ENCODE results near the gene PNCK.
A peak's percentile ranks its signal among the peaks of the same experiment; 100 is the strongest.
"Not testable (repeated sequence)": the region's sequence is repeated elsewhere in the genome, so short reads cannot be mapped to it uniquely, and the experiment has no call there.

PNCK gene

DNA sequence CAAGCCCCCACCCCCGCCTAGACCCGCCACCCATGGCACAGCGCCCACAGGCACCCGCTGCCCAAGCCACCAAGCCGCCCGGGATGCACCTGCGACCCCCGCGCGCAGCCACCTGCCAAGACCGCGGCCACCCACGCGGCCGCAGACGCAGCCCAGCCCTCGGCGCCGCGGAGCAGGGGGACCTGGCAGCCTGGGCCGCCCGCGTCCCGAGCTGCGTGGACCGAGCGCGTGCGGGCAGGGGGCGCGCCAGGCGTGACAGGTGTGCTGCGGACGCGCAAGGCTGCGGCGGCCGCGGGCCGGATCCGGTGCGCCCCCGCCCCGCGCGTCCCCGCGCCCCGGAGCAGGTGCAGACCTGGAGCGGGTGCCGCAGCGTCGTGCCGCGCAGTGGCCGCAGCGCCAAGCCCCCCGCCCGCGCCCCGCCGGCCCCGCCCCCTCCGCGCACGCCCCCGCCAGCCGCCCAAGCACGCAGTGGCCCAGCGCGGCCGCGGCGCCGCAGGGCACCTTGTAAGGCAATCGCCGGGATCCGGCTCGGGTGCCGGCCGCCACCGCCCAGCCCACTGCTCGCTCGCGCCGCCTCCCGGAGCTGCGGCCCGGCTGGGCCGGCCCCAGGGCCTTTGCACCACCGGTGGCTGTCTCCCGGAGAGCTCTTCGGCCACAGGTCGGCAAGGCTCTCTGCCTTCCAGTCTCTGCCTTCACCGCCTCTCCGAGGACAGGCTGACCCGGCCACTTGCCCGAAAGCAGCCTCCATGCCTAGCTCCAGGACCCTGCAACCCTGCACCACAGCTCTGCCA lies at the start of gene PNCK:
PNCK (minus strand) TSS at position 386 of the 791 bp plus-strand sequence. CDS start 737 bp downstream, outside the sequence.
- no peak for DNase-seq (ENCODE audit: low spot score)

DNA sequence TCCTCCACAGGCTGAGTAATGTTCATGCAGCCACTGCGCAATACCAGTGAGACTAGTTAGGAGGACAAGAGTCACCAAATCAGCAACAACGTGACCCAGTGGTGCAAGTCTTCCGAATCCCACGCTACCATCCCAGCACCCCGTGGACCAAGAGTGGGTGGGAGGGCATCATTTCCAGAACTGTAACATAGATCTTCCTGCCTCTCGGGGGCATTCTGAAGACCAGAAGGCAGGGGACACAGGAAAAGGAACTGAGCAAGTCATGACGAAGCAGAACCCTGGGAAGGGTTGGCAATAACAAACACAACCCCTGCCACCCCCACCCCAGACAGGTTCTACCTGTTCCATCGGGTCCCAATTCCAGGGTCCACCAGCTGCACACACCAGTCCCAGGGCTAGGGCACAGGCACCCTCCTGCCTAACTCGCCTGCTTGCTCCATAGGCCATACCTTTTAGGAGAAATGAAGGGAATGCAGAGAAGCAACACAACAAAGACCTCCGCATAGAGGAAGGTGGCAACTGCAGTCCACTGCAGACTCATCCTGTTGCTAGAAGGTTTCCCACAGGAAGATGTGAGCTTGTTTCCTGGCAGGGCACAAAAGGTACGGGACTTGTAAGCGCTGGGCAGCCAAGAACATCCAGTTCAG lies 49.2 kb upstream of the PNCK start:
- DNase-seq (ENCODE audit: low spot score): no peak

DNA sequence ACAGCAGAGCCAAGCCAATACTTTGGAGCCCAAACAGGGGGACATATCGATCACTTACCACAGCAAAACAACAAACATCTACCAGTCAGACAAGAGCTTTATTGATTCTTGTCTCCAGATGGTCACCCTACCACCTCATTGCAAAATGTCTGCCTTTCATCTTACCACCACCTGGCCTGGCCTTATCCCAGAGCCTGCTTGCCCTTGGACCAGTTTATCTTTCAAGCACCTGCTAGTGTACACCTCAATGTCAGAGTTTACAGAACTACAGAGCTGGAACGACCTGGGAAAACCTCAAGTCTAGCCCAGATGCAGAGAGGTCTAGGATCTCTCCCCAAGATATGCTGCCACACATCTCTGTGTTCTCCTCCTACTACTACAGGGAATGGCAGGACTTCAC lies 46.1 kb upstream of the PNCK start:
- no peak for DNase-seq (ENCODE audit: low spot score)

DNA sequence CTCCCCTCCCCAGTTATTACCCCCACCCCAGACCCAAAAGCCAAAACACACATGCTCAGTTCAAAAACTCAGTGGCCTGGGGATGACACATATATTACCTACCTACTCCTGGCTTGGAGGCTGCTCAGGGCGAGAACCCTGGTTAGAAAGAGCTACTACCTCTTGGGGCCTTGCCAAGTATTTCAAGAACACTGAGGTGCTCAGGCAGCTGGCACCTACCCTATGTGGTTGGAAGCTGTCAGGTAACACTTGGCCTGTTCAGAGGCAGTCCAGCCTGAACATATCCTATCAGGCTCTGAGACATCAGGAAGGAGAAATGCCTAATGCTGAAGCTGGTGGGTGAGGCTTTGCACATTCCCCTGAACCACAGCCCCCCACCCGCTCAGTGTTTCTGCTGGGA lies 45.6 kb upstream of the PNCK start:
- no peak for DNase-seq (ENCODE audit: low spot score)

DNA sequence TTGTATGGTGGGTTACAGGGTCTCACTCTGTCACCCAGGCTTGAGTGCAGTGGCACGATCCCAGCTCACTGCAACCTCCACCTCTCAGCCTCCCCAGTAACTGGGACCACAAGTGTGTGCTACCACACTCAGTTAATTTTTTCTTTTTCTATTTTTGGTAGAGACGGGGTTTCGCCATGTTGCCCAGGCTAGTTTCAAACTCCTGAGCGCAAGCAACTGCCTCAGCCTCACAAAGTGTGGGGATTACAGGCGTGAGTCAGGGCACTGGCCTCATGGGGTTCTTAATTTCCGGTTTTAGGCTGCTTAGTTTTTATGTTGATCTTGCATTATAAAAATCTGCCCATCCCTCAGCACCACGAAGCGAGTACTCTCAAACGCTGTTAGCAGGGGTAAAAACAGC lies 43.8 kb upstream of the PNCK start:
- DNase-seq (ENCODE audit: low spot score): no peak

DNA sequence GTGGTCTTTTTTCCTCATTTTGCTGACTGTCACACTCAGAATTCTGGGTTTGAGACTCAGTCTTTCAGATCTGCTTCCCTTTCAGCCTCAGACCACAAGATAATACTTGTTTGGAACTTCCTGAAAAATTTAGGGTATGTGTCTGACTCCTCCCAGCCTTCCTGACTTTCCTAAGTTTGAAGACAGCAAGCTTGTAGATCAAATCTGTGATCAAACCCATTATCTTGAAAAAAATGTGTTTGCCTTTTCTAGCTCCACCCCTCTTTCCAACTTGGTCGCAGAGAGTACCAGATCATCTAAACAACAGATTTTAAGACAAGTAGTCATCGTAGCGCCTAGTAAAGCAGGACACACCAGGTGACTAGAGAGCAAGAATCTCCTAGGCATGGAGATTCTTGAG lies 40.6 kb upstream of the PNCK start:
- no peak for DNase-seq (ENCODE audit: low spot score)

DNA sequence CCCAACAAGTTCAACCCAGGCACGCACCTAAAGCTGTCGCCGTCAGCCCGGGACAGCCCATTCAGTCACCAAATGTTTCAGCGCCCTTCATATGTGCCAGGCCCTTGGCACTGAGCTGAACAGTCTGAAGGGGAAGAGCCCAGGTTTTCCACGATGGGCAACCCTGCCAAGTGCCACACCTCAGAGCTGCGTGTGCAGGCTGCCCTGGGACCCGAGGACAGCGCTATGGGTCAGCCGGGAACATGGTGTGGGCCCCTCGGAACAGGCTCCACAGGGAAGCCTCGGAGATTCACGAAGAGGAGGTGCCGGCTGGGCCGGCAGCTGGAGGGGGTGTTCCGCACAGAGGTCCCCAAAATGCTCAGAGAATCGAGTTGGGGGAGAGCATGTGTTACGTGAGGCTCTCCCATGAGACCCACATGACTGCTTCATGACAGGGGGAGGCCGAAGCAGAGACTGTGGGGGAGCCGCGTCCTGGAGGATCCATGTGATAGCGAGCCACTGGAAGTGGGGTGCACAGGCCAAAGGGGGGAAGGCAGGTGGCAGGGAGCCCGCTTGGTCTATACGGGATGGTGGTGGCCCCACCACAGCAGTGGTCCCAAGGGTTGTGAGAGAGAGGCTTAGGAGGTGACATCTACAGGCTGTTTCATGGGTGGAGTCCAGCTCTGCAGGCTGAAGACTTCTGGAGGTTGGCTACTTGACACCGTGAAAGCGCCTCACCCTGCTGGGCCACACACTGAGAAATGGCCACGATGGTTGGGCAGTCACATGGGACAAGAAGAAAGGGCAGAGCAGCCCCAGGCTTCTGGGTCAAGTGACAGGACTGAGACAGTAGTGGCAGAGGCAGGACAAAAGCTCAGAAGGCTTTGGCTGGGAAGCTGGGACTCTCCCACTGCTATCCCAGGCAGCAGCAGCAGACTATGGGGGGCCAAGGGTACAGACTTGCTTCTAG lies 36.4 kb upstream of the PNCK start:
- no peak for DNase-seq (ENCODE audit: low spot score)

DNA sequence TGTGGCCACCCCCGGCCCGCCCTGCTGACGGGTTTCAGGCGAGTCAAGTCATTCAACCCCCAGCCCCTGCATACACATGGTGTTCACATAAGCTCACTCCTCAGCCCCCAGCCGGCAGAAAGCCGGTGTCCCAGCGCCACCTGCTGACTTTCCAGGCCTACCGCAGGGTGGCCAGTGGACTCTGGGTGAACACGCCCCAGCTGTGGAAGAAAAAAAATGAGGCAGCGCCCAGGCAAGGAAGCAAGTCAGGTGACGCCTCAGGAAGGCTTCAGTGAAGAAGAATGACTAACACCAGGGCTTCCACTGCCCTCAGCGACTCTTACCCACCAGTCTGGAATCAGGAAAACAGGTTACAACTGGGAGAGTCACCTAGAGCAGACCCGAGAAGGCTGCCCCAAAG lies 34.8 kb upstream of the PNCK start:
- peak; percentile 60 for DNase-seq (ENCODE audit: low spot score)

DNA sequence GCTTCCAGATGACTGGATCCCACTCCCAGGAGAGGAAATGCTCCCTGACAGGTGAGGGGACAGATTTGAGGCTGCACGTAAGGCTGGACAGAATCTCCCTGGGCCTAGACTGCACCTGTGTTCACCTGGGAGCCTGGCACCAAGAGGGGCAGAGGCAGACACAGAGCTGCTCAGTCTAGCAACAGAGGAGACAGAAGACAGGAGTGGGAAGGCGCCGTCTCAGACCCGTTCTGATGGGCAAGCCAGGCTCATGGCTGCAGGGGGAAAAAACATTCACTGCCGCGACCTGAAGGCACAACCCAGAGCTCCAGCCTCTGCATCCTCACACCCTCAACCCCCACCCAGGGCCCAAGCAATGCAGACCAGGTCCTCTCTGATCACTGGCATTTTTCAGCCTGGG lies 33.8 kb upstream of the PNCK start:
- no peak for DNase-seq (ENCODE audit: low spot score)

DNA sequence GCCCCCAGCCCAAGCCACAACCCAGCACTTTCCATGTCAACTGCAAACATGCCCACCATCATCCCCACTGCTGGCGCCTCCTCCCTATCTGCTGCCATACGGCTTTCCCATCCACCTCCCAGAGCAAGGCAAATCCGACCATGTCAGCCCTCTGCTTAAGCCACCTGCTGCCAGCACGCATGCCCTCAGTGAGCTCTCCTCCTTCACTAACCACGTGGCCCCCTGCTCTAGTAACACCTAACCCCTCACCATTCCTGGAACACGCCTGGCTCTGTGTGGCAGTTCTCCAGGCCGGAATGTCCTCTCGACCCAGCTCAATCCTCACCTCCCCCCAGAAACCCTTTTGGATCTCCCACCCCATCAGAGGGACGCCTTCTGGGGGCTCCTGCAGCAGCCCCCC lies 33.2 kb upstream of the PNCK start:
- no peak for DNase-seq (ENCODE audit: low spot score)

DNA sequence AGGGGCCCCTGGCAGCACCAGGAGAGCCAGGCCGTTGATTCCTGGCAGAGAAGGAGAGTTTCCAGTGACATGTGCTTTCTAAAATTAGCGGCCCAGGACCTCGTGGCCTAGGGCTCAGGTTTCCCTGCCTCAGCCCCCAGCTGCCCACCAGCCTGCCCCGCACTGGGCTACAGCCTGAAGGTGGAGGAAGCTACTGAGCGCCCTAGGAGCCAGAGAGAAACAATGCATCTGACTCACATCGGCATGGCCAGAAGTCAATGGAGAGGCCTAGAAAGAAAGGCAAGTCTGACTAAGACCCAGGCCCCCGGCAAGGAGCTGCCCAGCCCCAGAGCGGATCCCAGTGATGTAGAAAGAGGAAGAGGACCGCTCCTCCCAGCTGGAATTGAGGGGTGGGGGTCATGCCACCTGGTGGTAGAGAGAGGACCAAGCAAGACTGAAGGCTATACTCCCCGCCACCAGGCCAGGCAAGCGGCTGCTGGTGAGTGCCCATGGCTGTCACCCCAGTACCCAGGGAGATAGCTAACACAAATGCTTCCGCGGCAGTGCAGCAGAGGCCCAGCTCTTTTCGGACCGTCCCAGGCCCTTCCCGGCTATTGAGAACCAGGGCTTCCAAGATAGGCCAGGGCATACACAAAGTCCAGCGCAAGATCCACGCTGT lies 31.9 kb upstream of the PNCK start:
- DNase-seq (ENCODE audit: low spot score): not testable (repeated sequence)

DNA sequence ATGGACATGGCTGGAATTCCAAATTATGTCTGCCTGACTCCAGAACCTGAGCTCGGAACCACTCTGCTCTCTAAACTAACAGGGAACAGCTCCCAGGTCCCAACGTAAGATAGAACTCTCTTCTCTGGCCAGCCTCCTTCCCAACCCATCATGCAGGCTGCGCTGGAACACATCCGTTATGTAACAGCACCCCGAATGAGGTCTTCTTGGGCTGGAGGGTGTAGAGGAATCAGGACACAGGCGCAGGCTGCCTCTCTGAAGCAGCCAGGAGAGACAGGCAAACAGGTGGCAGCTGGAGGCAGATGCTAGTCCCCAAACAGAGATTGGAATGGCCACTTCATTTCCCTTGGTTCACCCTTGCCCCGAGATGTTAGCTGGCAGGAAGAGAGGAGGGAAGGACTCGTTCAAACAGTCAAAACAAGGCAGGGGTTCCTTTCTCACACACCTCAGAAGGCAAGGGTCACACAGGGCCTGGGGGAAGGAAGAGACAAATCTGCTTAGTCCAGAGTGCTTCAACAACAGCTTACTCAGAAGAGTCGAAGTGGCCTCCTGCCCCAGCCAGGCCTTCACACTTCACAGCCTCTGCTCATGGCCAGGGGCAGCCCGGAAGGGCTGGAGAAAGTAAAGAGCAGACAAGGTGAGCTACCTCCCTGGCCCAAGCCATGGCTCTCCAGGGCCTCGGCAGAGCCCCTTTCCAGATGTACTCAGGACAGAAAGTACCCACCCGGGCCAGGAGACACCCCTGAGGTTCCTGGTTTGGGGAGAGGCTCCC lies 31.2 kb upstream of the PNCK start:
- not testable (repeated sequence) for DNase-seq (ENCODE audit: low spot score)

DNA sequence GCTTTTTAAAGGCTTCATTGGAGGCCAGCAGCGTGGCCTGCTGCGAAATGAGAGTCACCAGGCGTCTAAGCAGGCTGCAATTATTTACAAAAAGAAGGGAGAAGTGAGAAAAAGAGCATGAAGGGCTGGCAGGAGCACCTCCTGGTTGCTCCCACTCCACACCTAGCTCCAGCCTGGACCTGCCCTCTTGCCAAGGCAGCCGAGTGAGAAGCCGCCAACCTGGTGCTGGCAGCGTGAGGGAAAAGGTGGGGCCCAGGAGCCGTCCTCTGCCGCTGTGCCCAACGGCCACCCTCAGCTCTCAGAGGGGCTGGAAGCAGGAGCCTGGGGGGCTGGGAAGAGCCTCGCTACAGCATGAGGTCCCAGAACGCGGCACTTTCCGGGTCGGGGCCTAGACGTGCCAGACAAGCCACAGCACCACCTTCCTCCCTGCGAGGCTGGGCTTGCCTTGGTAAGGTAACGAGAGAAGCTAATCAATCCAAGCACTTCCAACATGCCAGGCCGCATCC lies 30.5 kb upstream of the PNCK start:
- DNase-seq (ENCODE audit: low spot score): no peak

DNA sequence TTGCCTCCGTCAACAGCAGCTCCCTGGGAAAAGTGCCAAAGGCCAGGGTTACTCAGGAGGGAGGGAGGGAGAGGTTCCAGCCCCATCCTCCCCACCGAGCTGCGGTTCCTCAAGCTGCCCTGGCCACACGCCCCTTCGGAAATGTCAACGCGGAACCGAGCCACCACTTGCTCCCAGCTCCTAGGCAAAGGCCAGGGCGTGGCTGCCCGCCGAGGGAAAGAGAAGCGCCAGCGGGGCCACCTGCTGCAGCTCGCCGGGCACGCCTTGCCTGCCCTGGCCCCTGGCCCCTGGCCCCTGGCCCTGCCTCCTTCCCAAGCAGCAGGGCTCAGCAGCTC lies 29.4 kb upstream of the PNCK start:
- DNase-seq (ENCODE audit: low spot score): no peak

DNA sequence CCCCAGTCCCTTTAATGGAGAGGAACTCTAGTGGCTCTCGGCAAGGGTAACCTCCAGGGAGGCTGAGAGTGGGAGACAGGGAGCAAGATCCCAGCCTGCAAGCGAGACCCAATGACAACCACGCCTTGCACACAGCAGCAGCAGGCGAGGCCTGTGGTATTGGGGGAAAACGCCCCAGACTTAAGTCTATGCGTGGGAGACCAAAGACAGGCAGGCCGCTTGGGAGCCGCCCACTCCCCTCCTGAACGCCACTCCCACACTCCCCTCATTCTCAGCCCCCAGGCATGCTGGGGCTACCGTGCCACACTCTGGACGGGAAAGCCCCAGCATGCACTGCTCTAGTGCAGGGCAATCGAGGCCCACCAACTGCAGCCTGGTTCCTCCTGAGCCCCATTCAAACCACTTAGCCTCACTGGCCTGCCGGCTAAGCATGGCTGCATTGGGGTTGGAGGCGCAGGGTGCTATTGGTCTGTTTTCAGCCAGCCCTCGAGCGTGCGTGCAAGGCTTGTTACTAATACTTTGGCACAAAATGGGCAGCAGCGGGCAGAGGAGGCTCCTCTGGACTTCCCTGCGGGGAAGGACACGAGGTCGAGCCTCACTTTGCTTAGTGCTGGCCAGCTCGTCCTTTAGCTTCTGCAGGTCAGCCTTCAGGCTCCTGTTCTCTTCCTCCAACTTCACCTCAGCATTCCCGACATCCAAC lies 28.9 kb upstream of the PNCK start:
- DNase-seq (ENCODE audit: low spot score): no peak

DNA sequence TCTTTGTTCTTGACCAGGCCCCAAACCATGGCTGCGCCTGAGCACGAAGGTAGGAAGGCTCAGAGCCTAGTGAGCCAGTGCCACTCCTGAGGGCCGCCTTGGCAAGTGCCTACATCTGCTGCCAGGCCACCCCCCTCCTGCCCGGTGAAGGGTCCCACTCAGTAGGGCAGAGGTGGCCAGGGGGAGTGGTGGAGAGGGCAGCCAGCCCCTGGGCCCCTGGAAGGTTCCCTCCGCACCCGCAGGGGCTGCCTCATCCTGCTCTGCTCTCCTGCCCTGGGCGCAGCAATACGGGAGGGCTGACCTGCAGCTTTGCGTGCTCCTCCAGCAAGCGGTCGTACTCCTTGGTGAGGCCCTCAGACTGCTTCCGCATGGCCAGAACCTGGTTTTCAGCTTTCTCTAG lies 28.1 kb upstream of the PNCK start:
- DNase-seq (ENCODE audit: low spot score): no peak

DNA sequence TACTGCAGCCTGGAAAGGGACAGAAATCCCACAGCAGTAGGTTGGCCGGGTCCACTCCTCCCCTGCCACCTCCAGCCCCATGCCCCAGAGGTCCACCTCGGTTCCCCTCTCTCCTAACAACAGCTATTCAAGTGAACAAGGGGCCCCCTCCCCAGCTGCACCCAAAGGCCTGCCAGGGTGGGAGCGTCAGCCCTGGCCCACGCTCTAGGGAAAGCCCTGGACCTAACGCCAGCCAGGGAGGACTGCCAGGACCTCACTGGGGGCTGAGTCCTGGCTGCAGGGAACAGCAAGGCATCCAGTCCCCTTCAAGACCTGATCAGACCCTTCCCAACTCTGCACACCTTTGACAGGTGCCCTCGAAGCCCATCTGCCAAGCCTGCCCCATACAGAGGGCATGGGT lies 27.4 kb upstream of the PNCK start:
- DNase-seq (ENCODE audit: low spot score): no peak

DNA sequence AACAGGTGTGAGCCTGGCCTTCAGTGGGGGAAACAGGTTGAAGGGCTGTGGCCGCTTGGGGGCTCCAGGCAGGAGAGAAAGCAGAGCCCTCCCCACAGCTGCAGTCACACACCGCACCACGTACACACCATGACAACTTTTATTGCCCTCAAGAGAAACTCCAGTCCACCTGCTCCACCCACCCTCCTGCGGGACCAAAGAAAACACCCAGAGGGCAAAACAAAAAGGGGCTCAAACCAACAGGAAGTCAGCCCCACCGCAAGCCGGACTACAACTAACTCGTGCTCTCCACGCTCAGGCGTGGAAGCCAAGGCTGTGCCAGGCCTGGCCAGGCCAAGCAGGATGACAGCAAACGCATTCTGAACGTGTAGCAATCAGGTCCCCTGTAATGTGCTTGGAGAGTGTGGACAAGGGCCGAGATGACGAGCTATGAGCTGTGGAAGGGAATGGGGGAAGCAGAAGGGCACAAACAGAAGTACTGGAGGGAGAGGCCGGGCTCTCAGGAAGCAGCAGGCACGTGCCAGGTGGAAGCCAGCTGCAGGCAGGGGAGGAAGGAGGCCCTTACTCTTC lies 26.8 kb upstream of the PNCK start:
- no peak for DNase-seq (ENCODE audit: low spot score)

DNA sequence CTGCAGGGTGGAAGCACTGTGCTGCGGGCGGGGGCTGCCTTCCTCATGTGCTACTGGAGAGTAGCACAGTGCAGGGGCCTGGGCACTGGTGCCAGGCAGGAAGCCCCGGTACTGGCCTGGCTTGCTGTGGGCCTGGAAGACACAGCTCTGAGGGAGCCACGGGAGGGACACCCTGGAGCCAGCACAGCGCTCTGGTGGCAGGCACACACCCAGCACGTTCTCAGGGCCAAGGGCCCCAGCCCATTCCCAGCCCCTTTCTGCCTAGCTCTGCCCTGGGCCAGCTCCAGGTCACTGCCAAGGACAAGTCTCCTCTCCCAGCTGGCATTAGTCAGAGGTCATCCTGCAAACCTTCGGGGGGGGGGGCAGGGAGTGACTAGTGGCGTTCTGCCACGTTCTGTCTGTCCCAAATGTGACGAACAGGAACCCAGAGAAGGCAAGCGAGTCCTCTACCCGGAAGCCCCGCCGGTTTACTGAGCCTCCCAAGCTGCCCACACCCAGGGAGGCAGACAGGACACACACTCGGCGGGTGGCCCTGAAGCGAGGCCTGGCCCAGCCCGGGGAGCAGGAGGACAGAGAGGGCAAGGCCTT lies 26.3 kb upstream of the PNCK start:
- not testable (repeated sequence) for DNase-seq (ENCODE audit: low spot score)

Data from globus pallidus (tissue), 1 donor.